AG09309 (cell line): ENCODE results near the gene ACSF3.

Source experiments
- DNase-seq: peaks from one replicate; pipeline ENCODE4 v3.0.0-alpha.2; 2010; ENCODE audit warnings: low read depth
- H3K4me3 ChIP-seq: 2 replicates; pipeline ENCODE4 v1.5.1; 2011; ENCODE audit warnings: mild to moderate bottlenecking, low read depth, low read length, moderate library complexity; ENCODE audit not compliant: control insufficient read depth
- TF ChIP-seq, protein P1 (sequence below): IDR thresholded peaks from 2 replicates; pipeline ENCODE4 v1.5.1; 2011; ENCODE audit warnings: mild to moderate bottlenecking, low read depth, low read length, inconsistent platforms; ENCODE audit not compliant: insufficient read depth, control insufficient read depth; ENCODE audit errors: missing control alignments

Gene ACSF3

DNA sequence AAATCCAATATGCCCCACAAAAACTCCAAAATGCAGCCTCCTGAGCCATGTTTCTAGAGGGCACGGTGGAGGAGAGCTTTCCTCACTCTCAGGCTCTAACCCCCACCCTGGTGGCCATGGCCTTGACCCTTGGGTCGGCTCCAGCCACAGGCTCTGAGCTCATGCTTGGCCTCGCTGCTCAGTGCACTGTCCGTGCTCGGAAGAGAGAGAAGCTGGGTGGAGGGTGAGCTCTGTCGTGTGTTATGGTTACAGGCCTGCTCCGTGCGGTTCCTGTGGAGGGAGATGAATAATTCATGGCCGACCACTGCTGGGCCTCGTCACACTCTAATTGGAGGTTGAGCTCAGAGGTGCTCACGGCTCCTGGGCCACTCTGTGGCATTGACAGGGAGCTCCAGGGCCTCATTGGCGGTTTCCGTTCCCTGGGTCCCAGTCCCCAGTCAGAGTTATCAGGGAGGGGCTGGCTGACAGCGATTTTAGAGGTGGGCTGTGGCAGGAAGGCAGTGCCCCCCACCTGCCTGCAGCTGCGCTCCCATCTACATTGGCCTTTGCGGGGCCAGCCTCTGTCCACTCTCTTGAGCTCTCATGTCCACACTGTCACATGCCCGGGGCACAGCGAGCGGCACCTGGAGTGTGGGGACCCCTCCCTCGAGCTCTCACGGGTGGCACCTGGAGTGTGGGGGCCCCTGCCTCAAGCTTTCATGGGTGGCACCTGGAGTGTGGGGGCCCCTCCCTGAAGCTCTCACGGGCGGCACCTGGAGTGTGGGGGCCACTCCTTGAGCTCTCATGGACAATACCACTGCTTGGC is 24.9 kb downstream of the ACSF3 start:
- TF ChIP-seq, protein P1, sequence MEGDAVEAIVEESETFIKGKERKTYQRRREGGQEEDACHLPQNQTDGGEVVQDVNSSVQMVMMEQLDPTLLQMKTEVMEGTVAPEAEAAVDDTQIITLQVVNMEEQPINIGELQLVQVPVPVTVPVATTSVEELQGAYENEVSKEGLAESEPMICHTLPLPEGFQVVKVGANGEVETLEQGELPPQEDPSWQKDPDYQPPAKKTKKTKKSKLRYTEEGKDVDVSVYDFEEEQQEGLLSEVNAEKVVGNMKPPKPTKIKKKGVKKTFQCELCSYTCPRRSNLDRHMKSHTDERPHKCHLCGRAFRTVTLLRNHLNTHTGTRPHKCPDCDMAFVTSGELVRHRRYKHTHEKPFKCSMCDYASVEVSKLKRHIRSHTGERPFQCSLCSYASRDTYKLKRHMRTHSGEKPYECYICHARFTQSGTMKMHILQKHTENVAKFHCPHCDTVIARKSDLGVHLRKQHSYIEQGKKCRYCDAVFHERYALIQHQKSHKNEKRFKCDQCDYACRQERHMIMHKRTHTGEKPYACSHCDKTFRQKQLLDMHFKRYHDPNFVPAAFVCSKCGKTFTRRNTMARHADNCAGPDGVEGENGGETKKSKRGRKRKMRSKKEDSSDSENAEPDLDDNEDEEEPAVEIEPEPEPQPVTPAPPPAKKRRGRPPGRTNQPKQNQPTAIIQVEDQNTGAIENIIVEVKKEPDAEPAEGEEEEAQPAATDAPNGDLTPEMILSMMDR = no peak
- DNase-seq = no peak

DNA sequence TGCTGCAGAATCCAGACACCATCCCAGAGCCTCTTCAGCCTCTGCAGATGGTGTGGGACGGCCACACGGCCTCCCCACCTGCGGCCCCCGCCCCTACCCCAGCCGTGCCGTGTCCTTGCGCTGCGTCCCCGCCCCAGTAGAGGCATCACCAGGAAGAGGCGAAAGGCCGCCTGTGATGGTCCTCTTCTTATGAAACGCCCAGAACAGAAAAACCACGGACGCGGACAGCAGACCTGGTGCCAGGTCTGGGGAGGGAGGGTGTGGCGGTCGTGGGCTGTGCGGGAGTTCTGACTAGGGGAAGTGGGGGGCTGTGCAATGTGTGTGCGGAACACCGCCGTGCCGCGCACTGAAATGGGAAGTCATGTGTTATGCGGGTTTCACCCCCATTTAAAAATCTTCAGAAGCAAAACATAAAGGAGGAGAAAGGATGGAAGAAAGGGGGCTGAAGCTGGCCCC is 25.5 kb downstream of the ACSF3 start:
- TF ChIP-seq, protein P1 = no peak
- DNase-seq = no peak
- H3K4me3 ChIP-seq = no peak overlapping the region

More for the DNA sequence above, 24.9 kb downstream of the ACSF3 start:
- no peak overlapping the region for H3K4me3 ChIP-seq

DNA sequence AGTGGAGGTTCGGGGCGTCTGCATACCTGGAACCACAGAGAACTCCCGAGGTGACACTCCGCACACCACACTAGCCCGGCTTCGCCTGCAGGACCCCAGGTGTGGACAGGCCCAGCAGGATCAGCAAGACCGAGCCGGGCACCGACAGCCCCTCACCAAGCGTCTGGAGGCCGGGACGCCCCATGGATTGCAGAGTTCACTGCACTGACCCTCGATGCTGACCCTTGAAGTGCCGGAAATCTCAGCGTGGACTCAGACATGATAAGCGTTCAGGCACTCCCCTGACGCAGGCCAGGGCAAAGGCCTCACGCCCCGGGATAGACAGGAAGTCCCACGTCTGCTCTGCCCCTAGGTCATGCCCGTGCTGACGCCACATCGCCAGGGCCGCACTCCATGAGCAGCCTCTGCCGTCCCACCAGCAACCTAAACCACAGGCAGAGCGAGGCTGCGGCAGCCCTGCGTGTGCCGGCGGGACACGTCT is 26.0 kb downstream of the ACSF3 start:
- TF ChIP-seq, protein P1 = no peak
- no peak for DNase-seq

DNA sequence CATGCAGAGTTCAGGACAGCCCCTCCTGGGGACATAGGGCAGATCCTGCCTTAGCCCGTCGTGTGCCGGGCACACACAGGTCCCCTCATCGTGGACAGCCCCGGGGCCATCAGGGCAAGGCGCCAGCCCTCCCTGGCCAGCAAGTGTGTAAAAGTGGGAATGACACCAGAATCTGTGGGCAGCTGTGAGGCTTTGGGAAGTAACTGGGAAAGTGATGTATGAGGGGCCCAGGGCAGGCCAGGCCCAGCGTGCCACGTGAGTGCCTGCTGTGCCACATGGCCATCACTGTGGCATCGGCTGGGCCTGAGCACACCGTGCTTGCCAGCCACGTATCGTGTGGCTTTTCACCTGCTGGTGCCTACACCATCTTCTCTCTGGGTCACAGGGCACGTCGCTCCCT is 26.6 kb downstream of the ACSF3 start:
- TF ChIP-seq, protein P1 = no peak
- H3K4me3 ChIP-seq = no peak overlapping the region
- no peak for DNase-seq

More for the DNA sequence above, 26.0 kb downstream of the ACSF3 start:
- no peak overlapping the region for H3K4me3 ChIP-seq

DNA sequence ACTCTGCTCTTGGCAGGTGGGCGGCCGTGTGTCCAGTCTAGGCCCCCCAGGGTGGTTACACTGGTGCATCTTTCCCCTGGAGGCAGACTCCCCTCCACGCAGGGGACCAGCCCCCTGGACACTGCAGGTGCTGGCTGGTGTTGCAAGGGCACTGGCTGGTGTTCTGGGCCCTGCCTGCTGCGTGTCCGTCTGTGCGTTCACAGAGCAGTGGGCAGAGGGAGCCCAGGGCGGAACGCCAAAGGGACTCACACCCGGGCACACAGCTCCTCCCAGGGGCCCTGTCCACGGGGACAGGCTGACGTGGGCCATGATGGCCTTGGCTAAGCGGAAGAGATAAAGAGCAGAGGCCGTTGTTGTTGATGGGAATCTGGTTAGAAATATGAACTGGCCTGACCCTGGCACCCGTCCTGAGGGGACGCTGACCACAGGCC is 27.3 kb downstream of the ACSF3 start:
- TF ChIP-seq, protein P1 = no peak
- H3K4me3 ChIP-seq = no peak overlapping the region
- DNase-seq = no peak

DNA sequence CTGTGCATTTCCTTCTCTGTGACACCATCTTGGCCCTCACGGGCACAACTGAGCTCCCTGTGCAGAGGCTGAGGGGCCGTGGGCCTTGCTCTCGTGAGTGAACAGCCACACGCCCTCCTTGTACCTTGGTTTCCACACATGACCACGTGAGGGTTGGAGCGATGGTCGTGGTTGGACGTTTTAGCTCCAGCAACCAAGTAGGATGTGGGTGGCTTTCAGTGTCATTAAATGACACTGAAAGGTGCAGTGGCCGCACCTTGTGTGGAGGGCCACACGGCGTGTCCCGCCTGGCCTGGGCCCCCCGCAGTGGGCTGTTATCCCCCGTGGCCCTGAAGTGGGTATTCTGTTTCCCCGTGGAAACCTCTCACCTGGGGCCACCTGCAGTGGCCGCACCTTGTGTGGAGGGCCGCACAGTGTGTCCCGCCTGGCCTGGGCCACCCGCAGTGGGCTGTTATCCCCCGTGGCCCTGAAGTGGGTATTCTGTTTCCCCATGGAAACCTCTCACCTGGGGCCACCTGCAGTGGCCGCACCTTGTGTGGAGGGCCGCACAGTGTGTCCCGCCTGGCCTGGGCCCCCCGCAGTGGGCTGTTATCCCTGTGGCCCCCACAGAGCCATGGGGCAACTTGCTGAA is 28.2 kb downstream of the ACSF3 start:
- H3K4me3 ChIP-seq = no peak overlapping the region
- no peak for DNase-seq
- TF ChIP-seq, protein P1 = no peak
